Epithelial cell of esophagus (primary cell): ENCODE results near the gene S1PR3.

Experiments used
- DNase-seq: peaks from one replicate; pipeline ENCODE4 v3.0.0; 2010; ENCODE audit warnings: low read depth
- H3K4me3 ChIP-seq: 2 replicates; pipeline ENCODE4 v1.5.1; 2011; ENCODE audit warnings: mild to moderate bottlenecking, low read length, control low read depth
- TF ChIP-seq, protein P1 (sequence below): IDR thresholded peaks from 2 replicates; pipeline ENCODE4 v1.5.1; 2011; ENCODE audit warnings: low read depth, mild to moderate bottlenecking, low read length, control low read depth, inconsistent platforms; ENCODE audit not compliant: insufficient read depth; ENCODE audit errors: missing control alignments

S1PR3 gene

DNA sequence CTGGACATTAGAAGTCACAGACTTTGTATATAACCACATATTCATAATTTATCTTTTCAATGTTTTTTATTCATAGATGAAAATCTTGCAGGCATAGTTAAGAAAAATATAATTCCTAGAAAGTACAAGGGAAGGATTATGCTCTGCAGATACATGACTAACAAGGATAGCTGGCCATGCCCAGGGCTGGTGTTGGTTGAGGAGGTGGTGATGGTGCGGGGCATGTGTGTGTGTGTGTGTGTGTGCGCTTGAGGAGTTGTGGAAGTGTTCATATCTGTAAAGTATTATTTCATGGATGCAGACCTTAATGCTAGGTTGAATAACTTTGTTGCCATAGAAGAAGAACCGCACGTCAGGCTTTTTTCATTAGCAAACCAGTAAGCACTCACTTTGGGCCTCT lies 1.3 kb downstream of the S1PR3 start:
- no peak overlapping the region for H3K4me3 ChIP-seq
- no peak for DNase-seq
- TF ChIP-seq, protein P1, sequence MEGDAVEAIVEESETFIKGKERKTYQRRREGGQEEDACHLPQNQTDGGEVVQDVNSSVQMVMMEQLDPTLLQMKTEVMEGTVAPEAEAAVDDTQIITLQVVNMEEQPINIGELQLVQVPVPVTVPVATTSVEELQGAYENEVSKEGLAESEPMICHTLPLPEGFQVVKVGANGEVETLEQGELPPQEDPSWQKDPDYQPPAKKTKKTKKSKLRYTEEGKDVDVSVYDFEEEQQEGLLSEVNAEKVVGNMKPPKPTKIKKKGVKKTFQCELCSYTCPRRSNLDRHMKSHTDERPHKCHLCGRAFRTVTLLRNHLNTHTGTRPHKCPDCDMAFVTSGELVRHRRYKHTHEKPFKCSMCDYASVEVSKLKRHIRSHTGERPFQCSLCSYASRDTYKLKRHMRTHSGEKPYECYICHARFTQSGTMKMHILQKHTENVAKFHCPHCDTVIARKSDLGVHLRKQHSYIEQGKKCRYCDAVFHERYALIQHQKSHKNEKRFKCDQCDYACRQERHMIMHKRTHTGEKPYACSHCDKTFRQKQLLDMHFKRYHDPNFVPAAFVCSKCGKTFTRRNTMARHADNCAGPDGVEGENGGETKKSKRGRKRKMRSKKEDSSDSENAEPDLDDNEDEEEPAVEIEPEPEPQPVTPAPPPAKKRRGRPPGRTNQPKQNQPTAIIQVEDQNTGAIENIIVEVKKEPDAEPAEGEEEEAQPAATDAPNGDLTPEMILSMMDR, result no peak

GRCh38 chr9:88993327-88993726 lies 2.1 kb downstream of the S1PR3 start:
- no peak overlapping the region for H3K4me3 ChIP-seq

DNA sequence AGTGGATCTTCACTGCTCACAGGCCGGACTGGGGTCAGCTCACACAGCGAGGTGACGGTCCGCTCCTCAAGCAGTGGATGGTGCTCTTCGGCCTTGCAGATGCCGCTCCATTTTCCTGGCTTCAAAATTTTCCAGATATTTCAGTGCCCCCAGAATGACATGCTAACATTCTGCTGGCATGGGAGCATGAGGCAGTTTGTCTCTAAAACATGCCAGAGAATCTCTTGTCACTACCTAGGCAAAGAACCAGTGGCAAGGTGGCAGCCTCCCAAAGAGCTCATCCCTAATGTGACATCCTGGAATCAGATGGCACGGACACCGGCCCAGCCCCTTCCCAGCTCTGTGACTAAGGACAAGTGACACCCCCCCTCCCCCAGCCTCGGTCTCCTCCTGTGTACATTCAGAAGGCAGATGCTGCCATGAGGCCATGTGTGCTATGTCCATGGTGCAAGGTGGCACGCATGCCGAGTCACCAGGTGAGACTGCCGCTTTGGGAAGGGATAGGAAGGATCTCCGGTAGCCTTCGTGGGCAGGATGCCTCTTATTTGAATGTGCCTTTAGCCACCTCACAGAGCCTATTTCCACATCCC lies 2.7 kb downstream of the S1PR3 start:
- H3K4me3 ChIP-seq, result no peak overlapping the region
- DNase-seq, result no peak
- TF ChIP-seq, protein P1, result no peak

More at GRCh38 chr9:88993327-88993726, 2.1 kb downstream of the S1PR3 start:
- TF ChIP-seq, protein P1, result no peak
- DNase-seq, result no peak

GRCh38 chr9:88994469-88995199 lies 3.4 kb downstream of the S1PR3 start:
- no peak for DNase-seq
- no peak overlapping the region for H3K4me3 ChIP-seq
- TF ChIP-seq, protein P1, result no peak

DNA sequence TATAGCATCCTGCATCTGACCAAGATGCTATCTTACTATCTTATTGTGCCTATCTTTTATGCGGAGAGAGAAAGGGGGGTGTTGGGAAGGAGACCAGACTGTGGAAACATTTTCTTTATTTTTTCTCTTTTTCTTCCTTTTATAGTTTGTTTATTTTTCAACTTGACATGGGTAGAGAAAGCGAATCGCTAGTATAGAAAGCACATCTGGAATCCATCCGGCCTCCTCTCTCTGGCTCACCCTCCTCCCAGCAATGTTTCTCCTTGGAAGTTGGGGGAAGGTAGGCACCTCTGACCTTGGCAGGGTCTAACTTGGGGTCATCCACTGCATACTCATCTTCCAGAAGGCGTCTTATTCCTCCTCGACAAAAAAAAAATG lies 3.9 kb downstream of the S1PR3 start:
- TF ChIP-seq, protein P1, result no peak
- H3K4me3 ChIP-seq, result no peak overlapping the region
- no peak for DNase-seq

DNA sequence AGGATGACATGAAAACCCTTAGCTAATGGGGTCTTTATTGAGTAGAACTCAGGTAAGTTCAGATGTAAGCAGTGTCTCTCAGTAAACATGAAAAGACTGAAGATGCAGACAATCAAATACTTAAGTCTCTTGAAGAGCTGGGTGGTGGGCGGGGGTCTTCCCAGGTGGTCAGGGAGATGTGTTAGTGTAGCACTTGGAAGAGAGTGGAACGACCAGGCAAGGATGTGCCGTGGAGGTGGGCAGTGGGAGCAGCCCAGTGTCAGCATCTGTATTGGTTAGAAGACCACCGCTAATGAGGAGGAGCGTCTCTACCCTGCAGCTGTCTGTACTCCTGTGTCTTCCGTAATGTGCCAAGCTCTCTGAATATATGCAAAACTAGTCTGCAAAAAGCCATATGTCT lies 4.4 kb downstream of the S1PR3 start:
- TF ChIP-seq, protein P1, result no peak
- no peak for DNase-seq
- H3K4me3 ChIP-seq, result no peak overlapping the region
